ENCODE data around the gene FBXO3.

The FBXO3 gene

DNA sequence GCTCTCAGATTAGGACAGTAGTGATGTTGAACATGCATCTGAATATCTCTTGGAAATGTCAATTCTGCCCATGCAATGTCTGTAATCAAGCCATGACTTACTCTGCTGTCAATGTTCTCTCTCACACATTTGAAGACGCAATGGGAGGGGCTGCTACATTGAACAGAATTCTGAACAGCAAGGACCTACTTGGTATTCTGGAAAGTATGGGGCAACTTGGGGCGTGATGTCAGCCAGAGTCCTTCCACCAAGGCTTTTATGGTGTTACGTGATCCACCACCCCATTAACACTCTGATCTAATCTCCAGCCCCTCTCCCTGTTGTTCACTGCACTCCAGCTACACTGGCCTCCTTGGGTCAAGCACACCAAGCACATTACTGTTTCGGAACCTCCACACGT, 31.0 kb downstream of the FBXO3 start:
- TF ChIP-seq, protein P1, sequence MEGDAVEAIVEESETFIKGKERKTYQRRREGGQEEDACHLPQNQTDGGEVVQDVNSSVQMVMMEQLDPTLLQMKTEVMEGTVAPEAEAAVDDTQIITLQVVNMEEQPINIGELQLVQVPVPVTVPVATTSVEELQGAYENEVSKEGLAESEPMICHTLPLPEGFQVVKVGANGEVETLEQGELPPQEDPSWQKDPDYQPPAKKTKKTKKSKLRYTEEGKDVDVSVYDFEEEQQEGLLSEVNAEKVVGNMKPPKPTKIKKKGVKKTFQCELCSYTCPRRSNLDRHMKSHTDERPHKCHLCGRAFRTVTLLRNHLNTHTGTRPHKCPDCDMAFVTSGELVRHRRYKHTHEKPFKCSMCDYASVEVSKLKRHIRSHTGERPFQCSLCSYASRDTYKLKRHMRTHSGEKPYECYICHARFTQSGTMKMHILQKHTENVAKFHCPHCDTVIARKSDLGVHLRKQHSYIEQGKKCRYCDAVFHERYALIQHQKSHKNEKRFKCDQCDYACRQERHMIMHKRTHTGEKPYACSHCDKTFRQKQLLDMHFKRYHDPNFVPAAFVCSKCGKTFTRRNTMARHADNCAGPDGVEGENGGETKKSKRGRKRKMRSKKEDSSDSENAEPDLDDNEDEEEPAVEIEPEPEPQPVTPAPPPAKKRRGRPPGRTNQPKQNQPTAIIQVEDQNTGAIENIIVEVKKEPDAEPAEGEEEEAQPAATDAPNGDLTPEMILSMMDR (IDR thresholded peaks at IDR 0.05; ENCODE audit: low read depth, low read length): no peak

GRCh38 chr11:33742249-33742851, 32.0 kb downstream of the FBXO3 start:
- TF ChIP-seq, protein P1 (IDR thresholded peaks at IDR 0.05; ENCODE audit: low read depth, low read length): peak; percentile 37
- DNase-seq (ENCODE audit: extremely low read depth, low read depth): no peak

More for the DNA sequence above, 31.0 kb downstream of the FBXO3 start:
- DNase-seq (ENCODE audit: extremely low read depth, low read depth): no peak

DNA sequence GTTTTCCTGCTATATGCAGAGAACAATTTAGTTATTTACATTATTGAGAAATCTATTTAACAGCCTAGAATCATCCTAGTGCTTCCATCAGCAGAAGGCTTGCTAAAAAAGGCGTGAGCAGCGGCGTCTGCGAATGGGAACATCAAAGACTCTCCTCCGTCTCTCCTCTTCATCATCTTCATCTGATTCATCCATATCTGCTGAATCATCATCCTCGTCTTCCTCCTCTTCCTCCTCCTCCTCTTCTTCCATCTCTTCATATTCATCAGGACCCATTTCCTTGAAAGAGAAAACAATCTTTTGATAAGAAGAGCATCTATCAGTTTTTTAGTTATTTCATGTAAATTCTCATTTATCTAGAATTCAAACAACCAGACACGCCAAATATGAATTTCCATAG, 32.5 kb downstream of the FBXO3 start:
- DNase-seq (ENCODE audit: extremely low read depth, low read depth): no peak
- TF ChIP-seq, protein P1 (IDR thresholded peaks at IDR 0.05; ENCODE audit: low read depth, low read length): no peak

GRCh38 chr11:33737362-33737821, 36.9 kb downstream of the FBXO3 start:
- TF ChIP-seq, protein P1 (IDR thresholded peaks at IDR 0.05; ENCODE audit: low read depth, low read length): no peak
- no peak for DNase-seq (ENCODE audit: extremely low read depth, low read depth)

GRCh38 chr11:33736148-33736812, 38.0 kb downstream of the FBXO3 start, which contains the start of gene CD59:
CD59 (minus strand) TSS chr11:33736423; CDS start chr11:33722445, 13,978 bp downstream.
- DNase-seq (ENCODE audit: extremely low read depth, low read depth): peak; percentile 75
- TF ChIP-seq, protein P1 (IDR thresholded peaks at IDR 0.05; ENCODE audit: low read depth, low read length): no peak

- no peak for DNase-seq (ENCODE audit: extremely low read depth, low read depth)
- TF ChIP-seq, protein P1 (IDR thresholded peaks at IDR 0.05; ENCODE audit: low read depth, low read length): no peak
These were observed 38.8 kb downstream of the FBXO3 start for GRCh38 chr11:33735271-33736147.

Measured in AG09319 (cell line).